ENCODE measurements around the gene RIN2.

RIN2 gene

GRCh38 chr20:19758133-19758500 lies at the start of gene RIN2:
Gene RIN2, plus strand, starts transcription at chr20:19758258. Its CDS starts 131,344 bp downstream, at chr20:19889602.
- no peak for DNase-seq (ENCODE audit: low read depth)

DNA sequence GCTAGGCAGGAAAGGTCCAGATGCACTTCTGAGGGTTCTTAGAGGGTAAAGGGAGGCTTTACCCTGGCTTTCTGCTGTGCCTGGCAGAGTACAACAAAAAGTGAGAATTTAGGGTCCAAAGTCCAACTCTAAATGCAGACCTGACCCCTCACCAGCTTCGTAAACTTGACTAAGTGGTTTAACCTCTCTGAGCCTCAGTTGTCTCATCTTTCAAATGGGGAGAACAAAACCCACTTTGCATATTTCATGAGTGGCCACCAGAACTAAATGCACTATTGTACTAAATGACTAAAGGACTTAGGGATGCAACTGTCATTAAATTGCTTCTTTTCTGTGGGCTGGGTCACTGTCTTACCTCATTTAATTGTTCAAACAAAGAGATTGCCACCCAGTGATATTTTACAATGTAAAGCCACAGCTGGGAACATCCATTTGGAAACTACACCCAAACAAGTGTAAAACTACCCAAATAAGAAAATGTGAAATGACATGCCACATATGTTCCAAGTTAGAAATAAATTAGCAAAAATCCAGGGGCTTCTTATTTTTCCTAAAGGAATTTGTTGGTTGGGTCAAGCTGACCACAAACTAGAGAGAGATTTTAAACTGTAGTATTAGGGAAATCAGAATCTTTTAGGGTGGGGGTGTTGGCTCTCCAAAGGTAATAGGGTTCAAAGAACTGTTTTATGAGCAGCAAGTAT lies 48.3 kb upstream of the RIN2 start:
- no peak for DNase-seq (ENCODE audit: low read depth)

GRCh38 chr20:19710336-19711120 lies 47.5 kb upstream of the RIN2 start:
- DNase-seq (ENCODE audit: low read depth), result no peak

- DNase-seq (ENCODE audit: low read depth), result no peak
Measured at GRCh38 chr20:19711126-19711525, 46.9 kb upstream of the RIN2 start.

DNA sequence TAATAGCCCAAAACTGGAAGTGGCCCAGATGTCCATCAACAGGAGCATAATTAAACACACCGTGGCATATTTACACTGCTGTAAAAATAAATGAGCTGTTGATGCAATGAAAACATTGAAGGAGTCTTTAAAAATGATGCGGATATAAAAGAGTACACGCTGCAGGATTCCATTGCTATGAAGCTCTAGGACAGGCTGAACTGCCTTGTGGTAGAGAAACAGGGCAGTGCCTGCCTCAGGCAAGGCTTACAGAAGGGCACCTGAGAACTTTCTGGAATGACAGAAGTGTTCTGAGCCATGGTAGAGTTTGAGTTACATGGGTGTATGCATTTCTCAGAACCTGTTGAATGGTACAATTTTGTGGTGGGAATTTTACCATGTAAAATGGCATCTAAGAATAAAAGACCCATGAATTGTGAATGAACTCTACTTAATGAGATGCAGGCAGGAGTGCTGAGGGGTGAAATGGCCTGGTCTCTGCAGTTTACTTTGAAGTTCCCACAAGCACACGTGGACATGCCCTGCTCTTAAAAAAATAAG lies 45.3 kb upstream of the RIN2 start:
- no peak for DNase-seq (ENCODE audit: low read depth)

GRCh38 chr20:19713822-19714578 lies 44.1 kb upstream of the RIN2 start:
- no peak for DNase-seq (ENCODE audit: low read depth)

DNA sequence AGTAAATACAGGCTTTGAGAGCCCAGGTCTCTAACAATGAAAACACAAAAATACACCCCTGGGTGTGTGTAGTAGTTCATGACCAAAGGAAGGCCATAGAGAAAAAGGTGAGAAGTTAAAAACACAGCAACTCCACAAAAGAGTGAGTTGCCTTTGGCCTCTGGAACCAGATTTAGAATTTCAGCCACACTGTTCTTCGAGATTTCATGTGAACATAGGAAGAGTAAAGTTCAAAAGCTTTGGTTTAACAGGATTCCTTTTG lies 43.5 kb upstream of the RIN2 start:
- DNase-seq (ENCODE audit: low read depth), result no peak

GRCh38 chr20:19715986-19716385 lies 42.1 kb upstream of the RIN2 start:
- no peak for DNase-seq (ENCODE audit: low read depth)

DNA sequence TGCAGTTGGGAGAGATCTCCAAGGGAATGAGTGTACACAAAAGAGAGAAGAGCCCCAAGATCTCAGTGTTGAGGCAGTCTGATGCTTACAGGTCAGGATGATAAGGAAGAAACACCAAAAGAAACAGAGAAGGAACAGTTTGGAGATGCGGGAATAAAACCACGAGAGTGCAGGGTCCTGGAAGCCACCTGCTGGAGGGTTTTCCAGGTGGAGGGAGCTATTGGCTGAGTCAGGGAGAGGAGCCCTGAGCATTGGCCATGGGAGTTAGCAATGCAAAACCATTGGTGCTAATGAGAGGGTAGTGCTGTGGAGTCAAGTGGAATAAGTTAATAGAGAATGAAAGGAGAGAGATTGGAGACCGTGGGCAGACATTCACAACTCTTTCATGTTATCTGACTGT lies 39.2 kb upstream of the RIN2 start:
- no peak for DNase-seq (ENCODE audit: low read depth)

GRCh38 chr20:19720991-19721390 lies 37.1 kb upstream of the RIN2 start:
- no peak for DNase-seq (ENCODE audit: low read depth)

GRCh38 chr20:19723051-19723450 lies 35.0 kb upstream of the RIN2 start:
- DNase-seq (ENCODE audit: low read depth), result no peak

DNA sequence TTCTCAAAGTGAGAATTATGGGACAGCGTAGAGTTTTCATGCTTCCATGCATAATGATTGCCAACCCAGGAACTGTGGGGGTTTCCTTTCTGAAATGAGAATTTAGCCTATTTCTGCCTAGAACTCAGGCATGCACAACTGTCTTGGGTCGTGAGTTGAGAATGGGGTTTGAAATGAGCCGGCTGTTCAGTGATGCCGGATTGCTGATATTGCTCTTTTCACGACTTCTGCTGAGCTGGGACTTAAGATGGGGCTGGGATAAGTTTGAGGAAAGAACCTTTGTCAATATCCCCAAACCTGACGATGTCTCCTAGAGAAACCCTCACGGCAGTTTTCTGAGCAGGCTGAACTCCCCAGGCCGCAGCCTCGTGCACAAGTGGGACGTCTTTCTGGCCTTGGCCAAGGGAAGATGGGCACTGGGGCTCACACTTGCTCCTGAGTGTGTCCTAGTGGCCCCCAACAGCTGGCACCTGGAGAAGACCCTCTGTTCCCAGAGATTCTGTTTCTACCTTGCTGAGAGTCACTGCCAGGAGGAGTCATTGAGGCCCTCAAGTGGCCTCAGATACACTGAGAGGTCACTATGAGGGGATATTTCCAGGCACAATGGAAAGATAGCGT lies 34.1 kb upstream of the RIN2 start:
- DNase-seq (ENCODE audit: low read depth), result no peak

DNA sequence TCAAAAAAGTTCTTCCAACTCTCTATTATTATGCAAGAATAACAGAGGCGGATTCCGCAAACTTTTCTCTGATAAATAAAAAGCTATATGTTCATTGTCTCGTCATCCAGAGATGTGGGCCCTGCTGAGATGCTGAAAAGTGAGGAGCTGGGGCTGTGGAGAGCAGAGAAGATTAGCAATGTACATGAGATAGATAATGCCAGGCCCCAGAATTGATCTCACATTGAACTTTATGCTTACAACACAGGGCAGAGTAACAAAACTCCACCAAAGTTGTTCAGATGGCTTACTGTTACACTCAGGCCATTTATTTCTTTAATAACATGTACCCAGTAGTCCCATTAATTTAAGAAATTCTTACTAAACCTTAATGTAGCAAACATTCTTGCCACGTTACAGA lies 32.7 kb upstream of the RIN2 start:
- DNase-seq (ENCODE audit: low read depth), result no peak

- DNase-seq (ENCODE audit: low read depth), result no peak
Measured at GRCh38 chr20:19725814-19726525, 32.1 kb upstream of the RIN2 start.

DNA sequence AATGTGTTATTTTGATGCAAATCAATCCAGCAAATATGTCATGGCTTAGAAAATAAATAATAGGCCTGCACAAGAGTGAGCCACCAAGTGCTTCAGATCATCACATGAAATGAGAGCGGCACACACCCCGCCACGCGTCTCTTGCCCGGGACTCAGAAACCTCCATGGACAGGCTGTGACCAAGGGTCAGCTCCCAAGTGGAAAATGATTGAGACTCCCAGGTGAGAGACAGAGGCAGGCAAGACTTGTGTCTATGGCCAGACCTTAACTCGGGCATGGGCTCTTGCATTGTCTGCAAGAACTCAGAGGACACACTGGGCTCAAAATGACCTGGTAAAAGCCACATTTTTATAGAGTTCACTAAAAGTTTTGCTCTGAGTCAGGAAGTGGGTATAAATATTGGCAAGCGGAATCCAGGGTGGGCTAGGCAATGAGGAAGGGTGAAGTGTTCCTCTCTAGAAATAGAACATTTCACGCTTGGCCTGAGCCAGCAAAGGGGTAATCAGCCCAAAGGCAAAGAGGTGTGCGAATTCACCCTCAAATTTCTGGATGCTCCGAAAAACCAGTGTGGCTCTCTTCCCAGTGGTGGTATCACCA lies 30.7 kb upstream of the RIN2 start:
- no peak for DNase-seq (ENCODE audit: low read depth)

- DNase-seq (ENCODE audit: low read depth), result no peak
Measured at GRCh38 chr20:19729672-19730071, 28.4 kb upstream of the RIN2 start.

GRCh38 chr20:19730706-19731105 lies 27.4 kb upstream of the RIN2 start:
- no peak for DNase-seq (ENCODE audit: low read depth)

DNA sequence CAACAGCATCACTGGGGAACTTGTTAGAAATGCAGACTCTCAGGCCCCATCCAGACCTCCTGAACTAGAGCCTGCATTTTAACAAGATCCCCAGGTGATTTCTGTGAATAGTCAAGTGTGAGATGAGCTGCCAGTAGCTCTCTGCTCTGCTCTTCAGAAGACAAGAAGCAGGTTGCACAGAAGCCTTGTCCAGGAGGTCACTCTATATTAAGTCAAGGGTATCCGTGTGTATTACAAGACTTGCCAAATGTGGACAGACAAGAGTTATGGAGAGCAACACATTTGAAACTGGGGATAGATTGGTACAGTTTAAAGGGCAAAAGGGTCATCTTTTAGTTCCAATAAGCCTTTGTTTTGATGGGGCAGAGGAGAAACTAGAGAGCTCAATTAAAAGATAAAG lies 23.2 kb upstream of the RIN2 start:
- DNase-seq (ENCODE audit: low read depth), result no peak

DNA sequence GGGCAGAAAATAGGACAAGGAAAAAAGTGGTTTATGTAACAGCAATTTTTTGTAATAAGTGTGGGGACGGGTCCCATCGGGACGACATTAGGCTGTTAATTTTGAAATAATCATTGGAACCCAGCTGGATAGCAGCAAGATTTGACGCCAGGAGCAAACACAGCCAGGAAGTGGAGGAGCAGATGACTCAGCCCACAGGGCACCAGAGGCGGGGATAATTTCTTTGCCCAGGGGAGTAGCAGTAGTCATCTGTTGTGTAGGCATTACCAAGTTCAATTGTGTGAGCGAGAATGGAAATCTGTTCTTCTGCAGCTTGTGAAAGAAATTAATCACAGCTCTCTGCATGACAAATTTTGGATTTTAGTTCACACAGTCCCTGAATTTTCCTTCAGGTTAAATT lies 22.6 kb upstream of the RIN2 start:
- no peak for DNase-seq (ENCODE audit: low read depth)

GRCh38 chr20:19737025-19737424 lies 21.0 kb upstream of the RIN2 start:
- no peak for DNase-seq (ENCODE audit: low read depth)

DNA sequence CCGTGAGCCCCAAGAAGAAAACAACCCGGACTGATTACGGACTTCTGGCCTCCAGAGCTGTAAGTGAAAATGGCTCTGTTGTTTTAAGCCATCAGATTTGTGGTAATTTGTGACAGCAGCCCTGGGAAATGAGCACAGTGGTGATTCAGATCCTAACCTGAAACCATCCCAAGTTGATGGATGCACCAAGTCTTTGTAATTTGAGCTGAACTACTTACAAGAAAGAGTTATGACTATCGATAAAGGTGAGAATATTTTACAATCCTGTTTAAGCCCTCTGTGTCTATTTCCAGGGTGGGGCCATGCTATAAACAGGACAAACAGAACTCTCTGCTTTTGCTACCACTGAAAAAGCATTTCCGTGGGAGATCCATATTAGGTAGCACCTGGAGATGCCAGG lies 19.1 kb upstream of the RIN2 start:
- no peak for DNase-seq (ENCODE audit: low read depth)

- no peak for DNase-seq (ENCODE audit: low read depth)
Measured at GRCh38 chr20:19739351-19739750, 18.7 kb upstream of the RIN2 start.

All from stimulated activated CD8-positive, alpha-beta memory T cell treated with anti-CD3 and anti-CD28 coated beads, Interleukin-7, amount 100 ng/mL, for 24 hours (primary cell).